ENCODE measurements around the gene RENBP. TPM values are rescaled to one million over a fixed set of nuclear protein-coding genes. Genes with fewer than 3 reads are reported as not detected.

The RENBP gene
- total and polyA plus RNA-seq, 9 of the 15 experiments (the other 6 are each of a cell fraction or from before 2014, with no cell fraction given): 0.07 to 14.8 (median 10.6) TPM; not detected in 1

DNA sequence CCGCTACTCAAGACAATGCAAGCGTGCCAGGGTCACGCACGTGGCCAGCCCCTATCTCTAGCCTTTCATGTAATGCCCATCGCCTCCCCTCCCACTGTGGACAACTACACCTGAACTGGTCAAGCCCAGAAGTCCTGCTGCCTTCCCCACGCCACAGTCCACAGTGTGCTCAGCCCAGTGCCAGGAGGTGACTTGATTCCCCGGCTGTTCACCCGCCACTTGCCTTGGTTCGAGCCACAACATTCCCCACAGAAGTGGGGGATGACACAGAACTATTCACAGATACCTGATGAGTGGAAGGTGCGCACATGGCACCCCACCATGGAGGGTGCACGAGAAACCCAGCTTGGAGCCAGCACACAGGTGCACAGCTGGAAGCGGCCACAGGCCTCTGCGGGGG, 25.2 kb downstream of the RENBP start:
- intact Hi-C loops (cut with micrococcal nuclease): no loop called here
- Histone ChIP-seq H3K9ac (ENCODE audit: insufficient read depth in 1 of 2, low read depth in 2 of 2, low read length in 2 of 2) (no peak overlapping the region), H3K79me2 (ENCODE audit: control insufficient read depth, insufficient read depth, low read length) (peaks cover 11% of the 10 kb centered on the region; the same call in 2 of the 3 replicates), H3K27ac (ENCODE audit: extremely low read depth, low read depth, low read length) (no peak overlapping the region), H3K36me3 (ENCODE audit: control insufficient read depth, insufficient read depth, low read length) (peaks cover 33% of the 10 kb centered on the region; the same call in 2 of the 3 replicates), H2AFZ (ENCODE audit: low read depth, low read length) (no peak overlapping the region), H3K27me3 (ENCODE audit: control insufficient read depth in 2 of 2, insufficient read depth in 2 of 2, low read length in 2 of 2) (no peaks in the 10 kb centered on the region), H3K4me2 (ENCODE audit: insufficient read depth, low read length) (no peak overlapping the region), H4K20me1 (replicated peaks; ENCODE audit: control insufficient read depth, insufficient read depth, low read length) (no peaks in the 10 kb centered on the region), H3K9me1 (ENCODE audit: control insufficient read depth, insufficient read depth, low read length) (no peaks in the 10 kb centered on the region), H3K4me3 (no peak overlapping the region), H3K9me3 (replicated peaks; ENCODE audit: control insufficient read depth, insufficient read depth, low read depth, low read length) (no peaks in the 10 kb centered on the region), H3K4me1 (replicated peaks in 1 of 2; ENCODE audit: control insufficient read depth in 2 of 2, insufficient read depth in 2 of 2, low read length in 2 of 2) (peaks cover 3 to 20% of the 10 kb centered on the region in 2 experiments; a peak in 4 of 5 replicates)
- WGBS (ENCODE audit: insufficient coverage, low coverage, missing lambda C conversion rate): 86% methylated on average over 8 of the region's 13 CpGs
- BruUV-seq (replicated peaks): no TSS peak
- DNase-seq (ENCODE audit: extremely low read depth in 1 of 4, low spot score in 3 of 4) (no peak), FAIRE-seq (no peak), ATAC-seq (no peak)
- ChIA-PET POLR2A (interaction anchor here (0.7 kb wide), 1 partner anchor 175 kb away, joined by 4 read pairs; no protein-coding TSS in a partner anchor), CTCF (ENCODE audit: low intra/inter-chr PET ratio) (no interaction called here)
- TF ChIP-seq ZFPM2 (CRISPR knock-in tag; IDR thresholded peaks at IDR 0.05) (no peak), POLR2G (IDR thresholded peaks at IDR 0.05; ENCODE audit: low read depth, low read length) (0 out of 2 replicates have a peak, but pooled peaks have one; percentile 18), SAP30 (IDR thresholded peaks at IDR 0.05; ENCODE audit: borderline replicate concordance, insufficient read depth, low read depth, low read length, poor library complexity, severe bottlenecking) (no peak), SRSF7 (optimal IDR thresholded peaks at IDR 0.05; ENCODE audit: low read depth, low read length) (no peak)
- in situ Hi-C loops (cut with MboI): no loop called here

DNA sequence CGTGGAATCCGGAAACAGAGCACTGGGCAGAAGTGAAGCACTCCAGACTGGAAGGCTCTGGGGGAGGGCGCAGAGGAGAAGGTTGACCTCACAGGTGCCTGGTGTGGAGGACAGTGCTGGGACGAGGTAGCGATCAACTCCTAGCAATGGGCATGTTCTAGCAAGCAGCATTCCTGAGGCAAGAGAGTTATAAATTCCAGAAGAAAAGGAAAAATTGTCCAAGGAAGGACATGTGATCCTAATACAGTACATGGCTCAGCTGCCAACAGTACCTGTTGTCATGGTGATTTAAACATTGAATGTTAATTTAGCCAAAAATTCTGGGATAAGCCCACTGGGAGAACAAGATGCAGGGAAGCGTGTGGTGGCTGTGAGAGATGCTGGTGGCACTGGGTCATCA, 26.6 kb downstream of the RENBP start:
- Histone ChIP-seq H3K4me1 (replicated peaks in 1 of 2; ENCODE audit: control insufficient read depth in 2 of 2, insufficient read depth in 2 of 2, low read length in 2 of 2) (peaks cover 0 to 24% of the 10 kb centered on the region in 2 experiments; a peak in 2 of 5 replicates), H3K27me3 (ENCODE audit: control insufficient read depth in 2 of 2, insufficient read depth in 2 of 2, low read length in 2 of 2) (no peaks in the 10 kb centered on the region), H3K79me2 (ENCODE audit: control insufficient read depth, insufficient read depth, low read length) (no peaks in the 10 kb centered on the region), H3K4me3 (no peak overlapping the region), H3K27ac (ENCODE audit: extremely low read depth, low read depth, low read length) (no peak overlapping the region), H3K36me3 (ENCODE audit: control insufficient read depth, insufficient read depth, low read length) (peaks cover 37% of the 10 kb centered on the region; the same call in 2 of the 3 replicates), H4K20me1 (replicated peaks; ENCODE audit: control insufficient read depth, insufficient read depth, low read length) (no peaks in the 10 kb centered on the region), H2AFZ (ENCODE audit: low read depth, low read length) (no peak overlapping the region), H3K9ac (ENCODE audit: insufficient read depth in 1 of 2, low read depth in 2 of 2, low read length in 2 of 2) (no peak overlapping the region), H3K4me2 (ENCODE audit: insufficient read depth, low read length) (no peak overlapping the region), H3K9me3 (replicated peaks; ENCODE audit: control insufficient read depth, insufficient read depth, low read depth, low read length) (no peaks in the 10 kb centered on the region), H3K9me1 (ENCODE audit: control insufficient read depth, insufficient read depth, low read length) (no peaks in the 10 kb centered on the region)
- TF ChIP-seq RFX1 (IDR thresholded peaks at IDR 0.05) (peak; percentile 50; the same call in 1 of the 2 replicates), LCOR (CRISPR knock-in tag; IDR thresholded peaks at IDR 0.05) (no peak)
- FAIRE-seq (no peak), ATAC-seq (no peak), DNase-seq (ENCODE audit: extremely low read depth in 1 of 4, low spot score in 3 of 4) (no peak)
- ChIA-PET CTCF (ENCODE audit: low intra/inter-chr PET ratio) (no interaction called here), POLR2A (interaction anchor here (1.3 to 2.2 kb wide), 2 partner anchors 9 kb away, joined by 5 to 9 read pairs; partner anchors contain the start of gene ARHGAP4)
- no TSS peak for BruUV-seq (replicated peaks)
- intact Hi-C loops (cut with micrococcal nuclease): no loop called here
- WGBS (ENCODE audit: insufficient coverage, low coverage, missing lambda C conversion rate): 82% methylated on average over 6 of the region's 6 CpGs
- in situ Hi-C loops (cut with MboI): no loop called here
